Astrocyte (in vitro differentiated cells and primary cell): ENCODE data around the gene ZIC4. TPM values are rescaled to one million over a fixed set of nuclear protein-coding genes. Genes with fewer than 3 reads are reported as not detected.

Source experiments
- DNase-seq: peaks from one replicate; pipeline ENCODE4 v3.0.0-alpha.2; 2010; ENCODE audit warnings: low read depth
- FAIRE-seq: peaks from 2 replicates; lab custom pipeline; 2011; peaks lifted over from hg19 to GRCh38; lab: Jason Lieb, UNC
- H2AFZ ChIP-seq: 2 replicates; pipeline ENCODE4 v1.6.0; 2012; ENCODE audit warnings: low read depth, low read length, inconsistent platforms
- H3K27ac ChIP-seq: 2 replicates; pipeline ENCODE4 v1.5.1; 2011; ENCODE audit warnings: low read depth, low read length, inconsistent platforms
- H3K27me3 ChIP-seq: 2 replicates; pipeline ENCODE4 v1.6.0; 2011; ENCODE audit warnings: low read length, inconsistent platforms; ENCODE audit not compliant: insufficient read depth
- H3K36me3 ChIP-seq: 2 replicates; pipeline ENCODE4 v1.5.1; 2011; ENCODE audit warnings: low read length, inconsistent platforms; ENCODE audit not compliant: insufficient read depth
- H3K4me1 ChIP-seq: 2 replicates; pipeline ENCODE4 v1.5.1; 2011; ENCODE audit warnings: low read length, inconsistent platforms; ENCODE audit not compliant: insufficient read depth
- H3K4me2 ChIP-seq: 2 replicates; pipeline ENCODE4 v1.6.0; 2012; ENCODE audit warnings: low read length, inconsistent platforms
- H3K4me3 ChIP-seq: 2 replicates; pipeline ENCODE4 v1.5.1; 2011; ENCODE audit warnings: low read depth, mild to moderate bottlenecking, low read length, inconsistent platforms; ENCODE audit not compliant: insufficient read depth
- H3K79me2 ChIP-seq: 2 replicates; pipeline ENCODE4 v1.6.0; 2012; ENCODE audit warnings: mild to moderate bottlenecking, low read length, inconsistent platforms; ENCODE audit not compliant: insufficient read depth
- H3K9ac ChIP-seq: 2 replicates; pipeline ENCODE4 v1.6.0; 2012; ENCODE audit warnings: mild to moderate bottlenecking, low read length, inconsistent platforms
- H3K9me3 ChIP-seq: 2 replicates; pipeline ENCODE4 v1.5.1; 2012; ENCODE audit warnings: low read depth, mild to moderate bottlenecking, low read length, inconsistent platforms; ENCODE audit not compliant: insufficient read depth
- H4K20me1 ChIP-seq: 2 replicates; pipeline ENCODE4 v1.6.0; 2012; ENCODE audit warnings: low read length, inconsistent platforms; ENCODE audit not compliant: insufficient read depth
- H3K27ac Mint-ChIP-seq: one replicate; pipeline ENCODE4 v1.8.0; 2021; ENCODE audit warnings: mild to moderate bottlenecking, mixed read lengths; ENCODE audit not compliant: unreplicated experiment
- H3K27me3 Mint-ChIP-seq: one replicate; pipeline ENCODE4 v1.8.0; 2021; ENCODE audit warnings: low read depth, mixed read lengths; ENCODE audit not compliant: unreplicated experiment
- H3K36me3 Mint-ChIP-seq: one replicate; pipeline ENCODE4 v1.8.0; 2021; ENCODE audit warnings: low read depth, mixed read lengths; ENCODE audit not compliant: unreplicated experiment
- H3K4me1 Mint-ChIP-seq: one replicate; pipeline ENCODE4 v1.8.0; 2021; ENCODE audit warnings: low read depth, mixed read lengths; ENCODE audit not compliant: unreplicated experiment
- H3K4me3 Mint-ChIP-seq: one replicate; pipeline ENCODE4 v1.8.0; 2021; ENCODE audit warnings: mild to moderate bottlenecking, moderate library complexity, mixed read lengths; ENCODE audit not compliant: unreplicated experiment
- H3K9me3 Mint-ChIP-seq: one replicate; pipeline ENCODE4 v1.8.0; 2021; ENCODE audit warnings: mild to moderate bottlenecking, mixed read lengths; ENCODE audit not compliant: unreplicated experiment
- CTCF ChIP-seq: IDR thresholded peaks from 2 replicates; pipeline ENCODE4 v1.5.1; 2011; ENCODE audit warnings: low read depth, mild to moderate bottlenecking, inconsistent platforms, low read length, moderate library complexity; ENCODE audit not compliant: insufficient read depth
- EZH2 ChIP-seq: IDR thresholded peaks from 2 replicates; pipeline ENCODE4 v1.6.1; 2012; ENCODE audit warnings: mild to moderate bottlenecking, low read length, inconsistent platforms; ENCODE audit not compliant: insufficient read depth
- total RNA-seq: library from RNA; stranded (reverse); gene quantifications from 2 replicates; pipeline ENCODE4 v1.2.1, GENCODE V29; 2021

The ZIC4 gene
- total RNA-seq, 1 donor from 2014 or later = not detected

- peaks cover 30% of the 10 kb centered on the region for H3K4me1 ChIP-seq
- H3K79me2 ChIP-seq = peaks cover 40% of the 10 kb centered on the region
- peak overlapping the region; percentile 69 for H3K27ac Mint-ChIP-seq
- H3K27me3 ChIP-seq = peaks cover 44% of the 10 kb centered on the region
- no peak for FAIRE-seq
- peaks cover 86% of the 10 kb centered on the region for H3K27me3 Mint-ChIP-seq
- H3K4me1 Mint-ChIP-seq = no peaks in the 10 kb centered on the region
- peaks cover 7% of the 10 kb centered on the region for H3K9me3 ChIP-seq
- TF ChIP-seq EZH2 (no peak), CTCF (no peak)
- H3K9ac ChIP-seq = peak overlapping the region; percentile 94
- H3K4me3 Mint-ChIP-seq = peak overlapping the region; percentile 79
- H3K4me3 ChIP-seq = peak overlapping the region; percentile 71
- H4K20me1 ChIP-seq = no peaks in the 10 kb centered on the region
- no peaks in the 10 kb centered on the region for H3K36me3 Mint-ChIP-seq
- H2AFZ ChIP-seq = peak overlapping the region; percentile 71
- no peak for DNase-seq
- peak overlapping the region; percentile 85 for H3K4me2 ChIP-seq
- H3K9me3 Mint-ChIP-seq = peaks cover 31% of the 10 kb centered on the region
- no peaks in the 10 kb centered on the region for H3K36me3 ChIP-seq
- peak overlapping the region; percentile 69 for H3K27ac ChIP-seq
These were observed 13.8 kb downstream of the ZIC4 start for GRCh38 chr3:147392625-147392946.

- Mint-ChIP-seq H3K4me3 (peak overlapping the region; percentile 79), H3K27ac (peak overlapping the region; percentile 69), H3K36me3 (no peaks in the 10 kb centered on the region), H3K9me3 (peaks cover 27% of the 10 kb centered on the region), H3K4me1 (no peaks in the 10 kb centered on the region), H3K27me3 (peaks cover 86% of the 10 kb centered on the region)
- H3K4me3 ChIP-seq = peak overlapping the region; percentile 71
- DNase-seq (no peak), FAIRE-seq (no peak)
- peaks cover 7% of the 10 kb centered on the region for H3K9me3 ChIP-seq
- H3K9ac ChIP-seq = peak overlapping the region; percentile 94
- H2AFZ ChIP-seq = peak overlapping the region; percentile 71
- peak overlapping the region; percentile 69 for H3K27ac ChIP-seq
- H3K27me3 ChIP-seq = peaks cover 50% of the 10 kb centered on the region
- peak overlapping the region; percentile 85 for H3K4me2 ChIP-seq
- H3K79me2 ChIP-seq = peaks cover 38% of the 10 kb centered on the region
- H4K20me1 ChIP-seq = no peaks in the 10 kb centered on the region
- H3K36me3 ChIP-seq = no peaks in the 10 kb centered on the region
- TF ChIP-seq EZH2 = peak; percentile 12
- TF ChIP-seq CTCF = no peak
- H3K4me1 ChIP-seq = peaks cover 28% of the 10 kb centered on the region
These were observed 14.3 kb downstream of the ZIC4 start for GRCh38 chr3:147391781-147392624.
